Endothelial cell of umbilical vein (primary cell): ENCODE measurements around the gene DCAF7. TPM values are rescaled to one million over a fixed set of nuclear protein-coding genes. Genes with fewer than 3 reads are reported as not detected.

Experiments
- BruUV-seq: library from RNA; stranded (reverse); fragments of 400-500 nt; replicated peaks from 2 replicates; lab custom pipeline; 2021; lab: Mats Ljungman, UMichigan
- CTCF ChIA-PET: fragments of 300-600, 350-600 bp; sonication (Branson Sonifier 250); formaldehyde crosslinking; loops from one replicate; lab custom pipeline; 2021; ENCODE audit warnings: antibody characterized with exemption, inconsistent platforms; lab: Charles Lee
- POLR2A ChIA-PET: fragments of 300-600, 350-600 bp; sonication (Branson Sonifier 250); formaldehyde crosslinking; loops from one replicate; lab custom pipeline; 2021; ENCODE audit warnings: antibody characterized with exemption, inconsistent platforms; lab: Charles Lee
- DNase-seq: peaks from one replicate; pipeline ENCODE4 v3.0.0-alpha.2; 2011; ENCODE audit warnings: low read depth, low spot score
- FAIRE-seq: peaks from 2 replicates; lab custom pipeline; 2011; peaks lifted over from hg19 to GRCh38; lab: Jason Lieb, UNC
- H2AFZ ChIP-seq: 2 replicates; pipeline ENCODE4 v1.6.0; 2012; ENCODE audit warnings: low read depth, low read length, control low read depth, inconsistent platforms
- H3K27ac ChIP-seq: 2 replicates; pipeline ENCODE4 v1.5.1; 2011; ENCODE audit warnings: low read depth, mild to moderate bottlenecking, control low read depth, low read length, moderate library complexity; ENCODE audit not compliant: insufficient read depth
- H3K27me3 ChIP-seq, 2 experiments: 2 replicates each; pipeline versions ENCODE4 v1.6.0 to v1.6.1; 2011; ENCODE audit warnings: low read length in 2 of 2, mixed read lengths in 1 of 2; ENCODE audit not compliant: control insufficient read depth in 2 of 2, insufficient read depth in 2 of 2
- H3K36me3 ChIP-seq, 2 experiments: 2 replicates in 1 of 2; 3 replicates in 1 of 2; pipeline ENCODE4 v1.5.1; 2011; ENCODE audit warnings: low read length in 2 of 2, mild to moderate bottlenecking in 1 of 2, moderate library complexity in 1 of 2; ENCODE audit not compliant: control insufficient read depth in 2 of 2, insufficient read depth in 2 of 2; ENCODE audit errors: extremely low read depth in 1 of 2
- H3K4me1 ChIP-seq: 3 replicates; pipeline ENCODE4 v1.5.1; 2011; ENCODE audit warnings: mild to moderate bottlenecking, low read length; ENCODE audit not compliant: control insufficient read depth, insufficient read depth; ENCODE audit errors: extremely low read depth
- H3K4me2 ChIP-seq: 2 replicates; pipeline ENCODE4 v1.6.1; 2011; ENCODE audit warnings: low read length, control low read depth, mixed read lengths; ENCODE audit not compliant: insufficient read depth
- H3K4me3 ChIP-seq, 3 experiments: fragments of 200-600 bp in 1 of 3; sonication (generic), shearing (Covaris generic) in 1 of 3; replicated peaks in 1 of 3; 2 replicates each; pipeline ENCODE4 v1.5.1; 2011 to 2016; ENCODE audit warnings: control low read depth in 3 of 3, low read length in 3 of 3, mild to moderate bottlenecking in 2 of 3, inconsistent platforms in 1 of 3, low read depth in 1 of 3, moderate library complexity in 1 of 3; ENCODE audit not compliant: insufficient read depth in 1 of 3
- H3K79me2 ChIP-seq: 2 replicates; pipeline ENCODE4 v1.6.0; 2012; ENCODE audit warnings: low read length, inconsistent platforms; ENCODE audit not compliant: control insufficient read depth, insufficient read depth
- H3K9ac ChIP-seq: replicated peaks from 2 replicates; pipeline ENCODE3; 2011; ENCODE audit warnings: low read length, control low read depth; ENCODE audit not compliant: insufficient read depth; ENCODE audit errors: extremely low read depth
- H3K9me1 ChIP-seq: replicated peaks from 3 replicates; pipeline ENCODE4 v1.6.0; 2011; ENCODE audit warnings: mild to moderate bottlenecking, low read length; ENCODE audit not compliant: control insufficient read depth, insufficient read depth; ENCODE audit errors: extremely low read depth
- H3K9me3 ChIP-seq: replicated peaks from 2 replicates; pipeline ENCODE4 v1.5.1; 2012; ENCODE audit warnings: low read length, inconsistent platforms; ENCODE audit not compliant: control insufficient read depth, insufficient read depth
- H4K20me1 ChIP-seq: replicated peaks from 2 replicates; pipeline ENCODE3; 2011; ENCODE audit warnings: mild to moderate bottlenecking, low read length; ENCODE audit not compliant: control insufficient read depth, insufficient read depth; ENCODE audit errors: extremely low read depth
- CTCF ChIP-seq, 2 donors: IDR thresholded peaks; 1 replicate in 1 of 2; 2 replicates in 1 of 2; pipeline ENCODE4 v1.5.1; 2011; ENCODE audit warnings: low read length in 2 of 2, mild to moderate bottlenecking in 2 of 2, moderate library complexity in 2 of 2, control low read depth in 1 of 2, inconsistent platforms in 1 of 2, low read depth in 1 of 2; ENCODE audit not compliant: insufficient read depth in 1 of 2; ENCODE audit errors: extremely low read depth in 1 of 2
- FOS ChIP-seq: IDR thresholded peaks from 2 replicates; pipeline ENCODE4 v1.6.1; 2011; ENCODE audit warnings: mild to moderate bottlenecking, low read length, moderate library complexity, borderline replicate concordance; ENCODE audit not compliant: insufficient read depth
- GATA2 ChIP-seq: IDR thresholded peaks from 2 replicates; pipeline ENCODE4 v1.7.0; 2011; ENCODE audit warnings: low read depth, mild to moderate bottlenecking, moderate library complexity, mixed read lengths, low read length; ENCODE audit not compliant: insufficient read length, insufficient read depth
- MAX ChIP-seq: IDR thresholded peaks from 2 replicates; pipeline ENCODE4 v1.6.1; 2011; ENCODE audit not compliant: insufficient read depth, insufficient read length
- MYC ChIP-seq: IDR thresholded peaks from one replicate; pipeline ENCODE4 v1.6.1; 2011; ENCODE audit warnings: mild to moderate bottlenecking, low read depth, low read length
- POLR2A ChIP-seq: IDR thresholded peaks from 2 replicates; pipeline ENCODE4 v1.6.1; 2012; ENCODE audit warnings: low read depth, mild to moderate bottlenecking, control low read depth, low read length
- dilution Hi-C: fragments of 300-500 bp; cut with MboI; formaldehyde crosslinking; loops from one replicate; pipeline ENCODE4 v1.15.0; 2019; ENCODE audit warnings: low sequenced_read_pairs; ENCODE audit not compliant: extremely low pct_ligation_motif_present
- intact Hi-C: fragments of 100-400 bp; cut with micrococcal nuclease; formaldehyde crosslinking; loops from one replicate; pipeline ENCODE4 v1.10.0; 2022
- polyA plus RNA-seq, 4 experiments: library from polyadenylated mRNA; depleted of rRNA in 3 of 4; stranded (reverse) in 3 of 4; unstranded in 1 of 4; fragments of >200 nt; gene quantifications; 2 replicates each; pipeline versions ENCODE4 v1.2.1 to v1.2.3, GENCODE V29; 2011 to 2012; ENCODE audit warnings: missing spikeins in 1 of 4
- total RNA-seq: library from RNA; stranded (reverse); gene quantifications from 2 replicates; pipeline ENCODE4 v1.2.3, GENCODE V29; 2021

Gene DCAF7
- total and polyA plus RNA-seq, 2 donors (not counting 3 experiments of a cell fraction or from before 2014, with no cell fraction given): 82.8 to 100 TPM

- no peaks in the 10 kb centered on the region for H3K79me2 ChIP-seq
- CTCF ChIA-PET: interaction anchor here (1.2 to 8.7 kb wide), 8 partner anchors 55 to 204 kb away, joined by 5 to 239 read pairs (median 10); partner anchors contain the start of genes ACE and CYB561
Observed at GRCh38 chr17:63610854-63611253, 60.6 kb downstream of the DCAF7 start.

More at GRCh38 chr17:63610854-63611253, 60.6 kb downstream of the DCAF7 start:
- Histone ChIP-seq H3K4me2 (no peak overlapping the region), H3K27me3 (no peaks in the 10 kb centered on the region), H2AFZ (no peak overlapping the region), H4K20me1 (no peaks in the 10 kb centered on the region), H3K9ac (no peak overlapping the region), H3K27ac (no peak overlapping the region), H3K4me1 (no peaks in the 10 kb centered on the region), H3K36me3 (peaks cover 13 to 27% of the 10 kb centered on the region in 2 experiments), H3K9me1 (no peaks in the 10 kb centered on the region), H3K4me3 (no peak overlapping the region), H3K9me3 (no peaks in the 10 kb centered on the region)
- BruUV-seq: no TSS peak
- dilution Hi-C loops (no loop called here), intact Hi-C loops (loop anchor here (5.0 kb wide), 1 partner anchor 114 kb away; no protein-coding TSS in a partner anchor)
- FAIRE-seq (no peak), DNase-seq (no peak)
- TF ChIP-seq FOS (no peak), MYC (no peak), GATA2 (no peak), MAX (no peak), CTCF (IDR thresholded peaks at IDR 0.05; ENCODE audit: extremely low read depth in 1 of 2, insufficient read depth in 1 of 2, low read depth in 1 of 2, low read length in 2 of 2) (no peak), POLR2A (no peak)
- POLR2A ChIA-PET: interaction anchor here (1.4 kb wide), 1 partner anchor 11 kb away, joined by 4 read pairs; the partner anchor contains the start of gene MAP3K3
